GM21717 (cell line): ENCODE data around the gene DOCK6.

ENCODE experiments used
- ATAC-seq: cut with Tn5 transposase; IDR thresholded peaks from one replicate; pipeline ENCODE4 v1.9.1; 2021; ENCODE audit warnings: mild to moderate bottlenecking, moderate library complexity; ENCODE audit not compliant: unreplicated experiment

DOCK6 gene

GRCh38 chr19:11151181-11151580 lies 111.1 kb downstream of the DOCK6 start:
- no peak for ATAC-seq
